Suprapubic skin (tissue), 4 donors: ENCODE measurements around the gene FCRL1. TPM values are rescaled to one million over a fixed set of nuclear protein-coding genes. Genes with fewer than 3 reads are reported as not detected.

Experiments
- DNase-seq, 2 donors: peaks; one replicate each; pipeline ENCODE4 v3.0.0-alpha.2; 2019; ENCODE audit warnings: low spot score in 2 of 2
- H3K27ac ChIP-seq: fragments of 200-600 bp; sonication (generic); one replicate; pipeline ENCODE4 v1.5.1; 2019
- H3K27me3 ChIP-seq: fragments of 200-600 bp; sonication (generic); one replicate; pipeline ENCODE4 v1.5.1; 2019
- H3K36me3 ChIP-seq: fragments of 200-600 bp; sonication (generic); one replicate; pipeline ENCODE4 v1.5.1; 2019
- H3K4me1 ChIP-seq: fragments of 200-600 bp; sonication (generic); one replicate; pipeline ENCODE4 v1.5.1; 2019
- H3K4me3 ChIP-seq: fragments of 200-600 bp; sonication (generic); one replicate; pipeline ENCODE4 v1.5.1; 2019; ENCODE audit warnings: mild to moderate bottlenecking
- H3K9me3 ChIP-seq: fragments of 200-600 bp; sonication (generic); one replicate; pipeline ENCODE4 v1.5.1; 2019
- CTCF ChIP-seq, 2 donors: fragments of 200-600 bp in 1 of 2; fragments of 450-650 bp in 1 of 2; sonication (generic) in 1 of 2; IDR thresholded peaks; one replicate each; pipeline ENCODE4 v1.5.1; 2016 to 2019; ENCODE audit warnings: antibody characterized with exemption in 2 of 2, mild to moderate bottlenecking in 1 of 2, moderate library complexity in 1 of 2
- EP300 ChIP-seq: sonication (generic); formaldehyde crosslinking; IDR thresholded peaks from one replicate; pipeline ENCODE4 v1.6.1; 2017; ENCODE audit warnings: antibody characterized with exemption
- POLR2A ChIP-seq, 2 donors: fragments of 450-650 bp; IDR thresholded peaks; one replicate each; pipeline ENCODE4 v1.6.1; 2017; ENCODE audit warnings: antibody characterized with exemption in 2 of 2, mild to moderate bottlenecking in 2 of 2, moderate library complexity in 2 of 2
- POLR2AphosphoS5 ChIP-seq, 3 donors: sonication (generic); formaldehyde crosslinking; IDR thresholded peaks; one replicate each; pipeline ENCODE4 v1.6.1; 2017; ENCODE audit warnings: antibody characterized with exemption in 3 of 3
- WGBS: methylation state at CpG from one replicate; pipeline ENCODE4 v1.1.5; 2018; 5-methylcytosine and 5-hydroxymethylcytosine counted together
- total RNA-seq, 4 donors: library from RNA; depleted of rRNA; stranded (reverse); fragments of >200 nt; gene quantifications; one replicate each; pipeline ENCODE4 v1.1.0, GENCODE V29; 2016

FCRL1 gene
- total RNA-seq, 4 donors from 2014 or later: not detected

- no peak for DNase-seq
- H3K36me3 ChIP-seq: no peaks in the 10 kb centered on the region
- no peak overlapping the region for H3K27ac ChIP-seq
- no peak overlapping the region for H3K4me3 ChIP-seq
- TF ChIP-seq EP300 (no peak), POLR2A (IDR thresholded peaks at IDR 0.05) (no peak), CTCF (IDR thresholded peaks at IDR 0.05) (no peak), POLR2AphosphoS5 (IDR thresholded peaks at IDR 0.05) (no peak)
- H3K9me3 ChIP-seq: no peaks in the 10 kb centered on the region
- H3K27me3 ChIP-seq: no peaks in the 10 kb centered on the region
- no peaks in the 10 kb centered on the region for H3K4me1 ChIP-seq
- WGBS: 80% methylated on average over 8 of the region's 12 CpGs
These were observed 14.5 kb upstream of the FCRL1 start for GRCh38 chr1:157834430-157834829.

DNA sequence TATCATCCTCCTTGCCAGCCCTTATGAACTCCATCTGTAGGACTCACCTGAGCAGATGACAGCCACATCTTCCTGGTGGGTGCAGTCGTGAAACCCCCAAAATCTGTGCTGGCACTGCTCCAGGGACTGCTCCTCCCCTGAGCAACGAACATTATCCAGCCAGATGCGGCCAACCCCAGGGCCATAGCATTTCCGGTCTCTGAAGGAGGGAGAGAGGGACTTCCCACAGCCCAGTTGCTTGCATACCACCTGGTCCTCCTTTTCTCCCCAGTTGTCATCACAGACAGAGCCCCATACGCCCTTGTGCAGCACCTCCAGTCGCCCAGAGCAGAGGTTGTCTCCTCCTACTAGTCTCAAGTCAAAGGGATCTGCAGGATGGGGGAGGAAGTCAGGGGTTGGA lies 13.2 kb upstream of the FCRL1 start:
- no peak for TF ChIP-seq POLR2AphosphoS5 (IDR thresholded peaks at IDR 0.05)
- no peak for TF ChIP-seq EP300
- no peak for TF ChIP-seq POLR2A (IDR thresholded peaks at IDR 0.05)
- TF ChIP-seq CTCF (IDR thresholded peaks at IDR 0.05): no peak
- WGBS: 74% methylated on average over 6 of the region's 6 CpGs
- Histone ChIP-seq H3K27ac (no peak overlapping the region), H3K4me1 (no peaks in the 10 kb centered on the region), H3K9me3 (no peaks in the 10 kb centered on the region), H3K27me3 (no peaks in the 10 kb centered on the region), H3K36me3 (no peaks in the 10 kb centered on the region), H3K4me3 (no peak overlapping the region)
- no peak for DNase-seq

DNA sequence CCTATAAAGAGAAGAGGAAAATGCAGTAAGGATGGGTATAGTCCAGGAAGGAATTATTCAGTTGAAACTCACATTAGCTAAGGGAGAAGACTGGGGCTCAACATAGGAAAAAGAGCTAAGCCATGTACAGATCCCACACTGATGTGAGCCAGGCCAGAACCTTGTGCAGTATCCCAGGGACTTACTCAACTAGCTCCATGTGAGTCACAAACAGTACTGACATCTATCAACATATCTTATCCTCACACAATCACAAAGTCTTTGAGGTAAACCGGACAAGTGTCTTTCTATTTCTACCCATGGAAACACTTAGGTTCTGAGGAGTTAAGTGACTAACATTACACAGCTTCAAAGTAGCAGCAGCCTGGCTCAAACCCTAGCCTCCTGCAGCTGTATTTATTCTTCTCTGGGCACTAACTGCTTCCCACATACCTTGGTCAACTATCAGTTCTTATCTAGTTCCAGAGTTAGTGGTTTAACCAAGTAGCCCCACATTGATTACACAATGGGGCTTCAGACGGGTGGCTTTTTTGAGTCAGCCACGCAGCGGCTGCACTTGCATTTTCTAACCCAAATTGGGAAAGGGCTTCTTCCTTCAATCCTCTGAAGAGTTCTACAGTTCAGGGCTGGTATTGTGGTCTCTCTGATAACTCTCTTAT lies 12.2 kb upstream of the FCRL1 start:
- Histone ChIP-seq H3K27ac (no peak overlapping the region), H3K4me3 (no peak overlapping the region), H3K9me3 (no peaks in the 10 kb centered on the region), H3K36me3 (no peaks in the 10 kb centered on the region), H3K27me3 (no peaks in the 10 kb centered on the region), H3K4me1 (no peaks in the 10 kb centered on the region)
- DNase-seq: no peak
- TF ChIP-seq POLR2AphosphoS5 (IDR thresholded peaks at IDR 0.05): no peak
- no peak for TF ChIP-seq POLR2A (IDR thresholded peaks at IDR 0.05)
- TF ChIP-seq EP300: no peak
- no peak for TF ChIP-seq CTCF (IDR thresholded peaks at IDR 0.05)
- WGBS: 84% methylated on average over 4 of the region's 4 CpGs

- no peaks in the 10 kb centered on the region for H3K27me3 ChIP-seq
- no peak for TF ChIP-seq POLR2AphosphoS5 (IDR thresholded peaks at IDR 0.05)
- no peak for TF ChIP-seq POLR2A (IDR thresholded peaks at IDR 0.05)
- no peak for TF ChIP-seq CTCF (IDR thresholded peaks at IDR 0.05)
- no peak for TF ChIP-seq EP300
- H3K27ac ChIP-seq: no peak overlapping the region
- H3K36me3 ChIP-seq: no peaks in the 10 kb centered on the region
- no peaks in the 10 kb centered on the region for H3K4me1 ChIP-seq
- DNase-seq: no peak
- H3K4me3 ChIP-seq: no peak overlapping the region
- H3K9me3 ChIP-seq: no peaks in the 10 kb centered on the region
- WGBS: 87% methylated on average over 2 of the region's 2 CpGs
These were observed 11.0 kb upstream of the FCRL1 start for GRCh38 chr1:157830887-157831286.

GRCh38 chr1:157829711-157830110 lies 9.8 kb upstream of the FCRL1 start:
- Histone ChIP-seq H3K4me1 (no peaks in the 10 kb centered on the region), H3K9me3 (no peaks in the 10 kb centered on the region), H3K27ac (no peak overlapping the region), H3K4me3 (no peak overlapping the region), H3K27me3 (no peaks in the 10 kb centered on the region), H3K36me3 (no peaks in the 10 kb centered on the region)
- TF ChIP-seq EP300: no peak
- TF ChIP-seq POLR2AphosphoS5 (IDR thresholded peaks at IDR 0.05): no peak
- TF ChIP-seq POLR2A (IDR thresholded peaks at IDR 0.05): no peak
- TF ChIP-seq CTCF (IDR thresholded peaks at IDR 0.05): no peak
- WGBS: 91% methylated on average over 3 of the region's 3 CpGs
- DNase-seq: no peak
